ENCODE data around the gene CRIM1. TPM values are rescaled to one million over a fixed set of nuclear protein-coding genes. Genes with fewer than 3 reads are reported as not detected.

Gene CRIM1
- total RNA-seq, 1 experiment from 2014 or later, result 27.6 TPM

DNA sequence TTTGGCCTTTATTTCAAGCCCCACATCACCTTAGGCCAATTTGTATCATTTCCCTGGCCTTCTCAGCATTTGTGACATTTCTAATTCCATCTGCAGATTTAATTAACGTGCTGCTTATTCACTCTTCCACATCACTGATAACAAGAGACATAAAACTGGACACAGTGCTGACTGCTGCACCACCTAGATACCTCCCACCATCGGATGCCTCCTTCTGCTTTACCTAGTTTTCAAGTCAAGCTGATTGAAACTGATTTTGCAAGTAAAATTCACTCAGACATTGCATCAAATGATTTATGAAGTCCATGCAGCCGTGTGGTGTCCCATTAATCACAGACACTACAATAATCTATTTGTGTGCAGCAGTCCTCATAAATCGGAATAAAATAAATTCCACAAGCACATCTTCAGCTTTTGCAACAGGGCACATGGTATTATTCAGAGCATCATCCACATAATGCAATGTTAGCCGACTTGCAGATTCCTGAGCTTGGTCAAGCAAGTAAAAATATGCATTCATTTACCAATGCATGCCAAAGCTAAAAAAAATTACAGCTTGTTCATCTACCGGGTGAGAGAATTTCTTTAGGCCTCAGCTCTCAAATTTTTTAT is 15.9 kb upstream of the CRIM1 start:
- no peak overlapping the region for H3K4me3 Mint-ChIP-seq
- no peaks in the 10 kb centered on the region; a peak in 1 of 7 replicates for H3K36me3 Mint-ChIP-seq (ENCODE audit: insufficient read depth in 1 of 3, low read depth in 3 of 3)
- TF ChIP-seq, protein P1, sequence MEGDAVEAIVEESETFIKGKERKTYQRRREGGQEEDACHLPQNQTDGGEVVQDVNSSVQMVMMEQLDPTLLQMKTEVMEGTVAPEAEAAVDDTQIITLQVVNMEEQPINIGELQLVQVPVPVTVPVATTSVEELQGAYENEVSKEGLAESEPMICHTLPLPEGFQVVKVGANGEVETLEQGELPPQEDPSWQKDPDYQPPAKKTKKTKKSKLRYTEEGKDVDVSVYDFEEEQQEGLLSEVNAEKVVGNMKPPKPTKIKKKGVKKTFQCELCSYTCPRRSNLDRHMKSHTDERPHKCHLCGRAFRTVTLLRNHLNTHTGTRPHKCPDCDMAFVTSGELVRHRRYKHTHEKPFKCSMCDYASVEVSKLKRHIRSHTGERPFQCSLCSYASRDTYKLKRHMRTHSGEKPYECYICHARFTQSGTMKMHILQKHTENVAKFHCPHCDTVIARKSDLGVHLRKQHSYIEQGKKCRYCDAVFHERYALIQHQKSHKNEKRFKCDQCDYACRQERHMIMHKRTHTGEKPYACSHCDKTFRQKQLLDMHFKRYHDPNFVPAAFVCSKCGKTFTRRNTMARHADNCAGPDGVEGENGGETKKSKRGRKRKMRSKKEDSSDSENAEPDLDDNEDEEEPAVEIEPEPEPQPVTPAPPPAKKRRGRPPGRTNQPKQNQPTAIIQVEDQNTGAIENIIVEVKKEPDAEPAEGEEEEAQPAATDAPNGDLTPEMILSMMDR (conservative IDR thresholded peaks at IDR 0.05), result no peak
- Histone ChIP-seq H4K5ac (ENCODE audit: insufficient read length, low read depth, low read length) (no peak overlapping the region), H3K27ac (ENCODE audit: insufficient read length, low read depth, low read length) (no peak overlapping the region), H3T11ph (ENCODE audit: low read length) (no peak overlapping the region), H3K4me2 (ENCODE audit: insufficient read depth, insufficient read length, low read length) (no peak overlapping the region), H3K79me2 (ENCODE audit: insufficient read depth, low read length) (no peaks in the 10 kb centered on the region), H3K56ac (ENCODE audit: insufficient read length, low read depth, low read length) (no peak overlapping the region), H2BK5ac (ENCODE audit: insufficient read length, low read length) (no peak overlapping the region), H4K20me1 (ENCODE audit: control insufficient read depth, insufficient read depth, insufficient read length) (no peaks in the 10 kb centered on the region), H2BK120ac (ENCODE audit: low read depth, low read length, poor library complexity, severe bottlenecking) (no peak overlapping the region), H3K14ac (ENCODE audit: insufficient read depth, low read length) (no peak overlapping the region), H3K9ac (ENCODE audit: extremely low read depth, insufficient read length, low read length) (no peak overlapping the region), H2BK20ac (ENCODE audit: low read depth, low read length, poor library complexity, severe bottlenecking) (no peak overlapping the region), H2AFZ (ENCODE audit: low read length) (no peak overlapping the region), H3K23ac (ENCODE audit: insufficient read length, low read depth, low read length) (no peak overlapping the region), H3K4me1 (ENCODE audit: insufficient read depth, low read length) (no peaks in the 10 kb centered on the region; the same call in 1 of the 2 replicates), H3K9me3 (ENCODE audit: control insufficient read depth, low read depth, low read length) (no peaks in the 10 kb centered on the region), H3K27me3 (ENCODE audit: insufficient read depth, low read length) (no peaks in the 10 kb centered on the region), H4K91ac (ENCODE audit: insufficient read length, low read depth, low read length) (no peak overlapping the region), H2BK12ac (ENCODE audit: insufficient read length, low read depth, low read length) (no peak overlapping the region), H3K18ac (ENCODE audit: insufficient read length, low read depth, low read length) (no peak overlapping the region), H4K8ac (replicated peaks; ENCODE audit: insufficient read length, low read depth, low read length) (no peak overlapping the region), H2AK5ac (ENCODE audit: insufficient read length, low read length) (no peak overlapping the region), H3K79me1 (ENCODE audit: insufficient read depth, low read depth, low read length, poor library complexity, severe bottlenecking) (no peaks in the 10 kb centered on the region), H3K23me2 (ENCODE audit: insufficient read length, low read depth, low read length, poor library complexity, severe bottlenecking) (no peaks in the 10 kb centered on the region), H2BK15ac (ENCODE audit: low read depth, low read length) (no peak overlapping the region), H3K4ac (ENCODE audit: low read depth, low read length) (no peak overlapping the region)
- H3K27me3 Mint-ChIP-seq (ENCODE audit: low read depth), result no peaks in the 10 kb centered on the region
- no peak for DNase-seq
- H3K4me1 Mint-ChIP-seq, result peaks cover 4 to 12% of the 10 kb centered on the region in 2 experiments; a peak in 2 of 4 replicates
- no CpG with 5 or more reads among the region's 6 CpGs for WGBS (ENCODE audit: extremely low coverage, insufficient read length, low lambda C conversion rate)
- no peak overlapping the region; a peak in 2 of 7 replicates for H3K27ac Mint-ChIP-seq
- H3K9me3 Mint-ChIP-seq, result no peaks in the 10 kb centered on the region; a peak in 1 of 5 replicates
